CD4-positive, CD25-positive, alpha-beta regulatory T cell (primary cell): ENCODE results near the gene AGAP1. TPM values are rescaled to one million over a fixed set of nuclear protein-coding genes. Genes with fewer than 3 reads are reported as not detected.

Experiments used
- ATAC-seq, 2 donors: fragments of 150-1000 bp; cut with Tn5 transposase; one replicate each; pipeline ENCODE4 v1.10.0; 2021; ENCODE audit warnings: low read depth in 2 of 2, moderate number of reproducible peaks in 2 of 2, moderate library complexity in 1 of 2
- DNase-seq, 3 donors: peaks; one replicate each; pipeline versions ENCODE4 v3.0.0 to v3.0.0-alpha.2; 2012 to 2022; ENCODE audit warnings: mixed read lengths in 1 of 3
- H3K27ac ChIP-seq: one replicate; pipeline ENCODE4 v1.7.0; 2013; ENCODE audit warnings: mild to moderate bottlenecking, low read length; ENCODE audit not compliant: insufficient read depth, poor library complexity, severe bottlenecking
- H3K27me3 ChIP-seq: one replicate; pipeline ENCODE4 v1.7.0; 2013; ENCODE audit warnings: low read length; ENCODE audit not compliant: control insufficient read depth, insufficient read depth
- H3K36me3 ChIP-seq: one replicate; pipeline ENCODE4 v1.7.0; 2013; ENCODE audit warnings: mild to moderate bottlenecking, low read length, moderate library complexity; ENCODE audit not compliant: control insufficient read depth, insufficient read depth
- H3K4me1 ChIP-seq: 2 replicates; pipeline ENCODE4 v1.7.0; 2013; ENCODE audit warnings: mild to moderate bottlenecking, low read length; ENCODE audit not compliant: insufficient read depth, control insufficient read depth, poor library complexity, severe bottlenecking
- H3K4me3 ChIP-seq: one replicate; pipeline ENCODE4 v1.7.0; 2013; ENCODE audit warnings: low read depth, mild to moderate bottlenecking, low read length, moderate library complexity
- H3K9me3 ChIP-seq, 2 experiments: 1 replicate in 1 of 2; 2 replicates in 1 of 2; pipeline ENCODE4 v1.7.0; 2013; ENCODE audit warnings: low read length in 2 of 2, mild to moderate bottlenecking in 1 of 2, moderate library complexity in 1 of 2; ENCODE audit not compliant: control insufficient read depth in 2 of 2
- H3K27ac Mint-ChIP-seq, 3 donors: one replicate each; pipeline ENCODE4 v1.8.0; 2020 to 2022; ENCODE audit warnings: mild to moderate bottlenecking in 3 of 3, mixed read lengths in 3 of 3, moderate library complexity in 2 of 3
- H3K27me3 Mint-ChIP-seq: one replicate; pipeline ENCODE4 v1.8.0; 2022; ENCODE audit warnings: mild to moderate bottlenecking, mixed read lengths
- H3K36me3 Mint-ChIP-seq: one replicate; pipeline ENCODE4 v1.8.0; 2020; ENCODE audit warnings: mixed read lengths
- H3K4me1 Mint-ChIP-seq, 4 donors: one replicate each; pipeline ENCODE4 v1.8.0; 2020 to 2022; ENCODE audit warnings: mixed read lengths in 4 of 4, mild to moderate bottlenecking in 1 of 4
- H3K4me3 Mint-ChIP-seq, 4 donors: one replicate each; pipeline ENCODE4 v1.8.0; 2020 to 2022; ENCODE audit warnings: mild to moderate bottlenecking in 4 of 4, mixed read lengths in 4 of 4, moderate library complexity in 3 of 4
- H3K9me3 Mint-ChIP-seq, 7 donors: one replicate each; pipeline ENCODE4 v1.8.0; 2020 to 2022; ENCODE audit warnings: mixed read lengths in 7 of 7, mild to moderate bottlenecking in 3 of 7, moderate library complexity in 2 of 7
- polyA plus RNA-seq, 4 donors: library from polyadenylated mRNA; unstranded; fragments of 300-500 nt; fragmentation: Illumina TruSeq; gene quantifications; one replicate each; pipeline ENCODE4 v1.2.3, GENCODE V29; 2021
- total RNA-seq: library from RNA; stranded (reverse); gene quantifications from one replicate; pipeline ENCODE4 v1.2.3, GENCODE V29; 2022

AGAP1 gene
- total and polyA plus RNA-seq, 5 donors from 2014 or later = 0.99 TPM; not detected in 4

DNA sequence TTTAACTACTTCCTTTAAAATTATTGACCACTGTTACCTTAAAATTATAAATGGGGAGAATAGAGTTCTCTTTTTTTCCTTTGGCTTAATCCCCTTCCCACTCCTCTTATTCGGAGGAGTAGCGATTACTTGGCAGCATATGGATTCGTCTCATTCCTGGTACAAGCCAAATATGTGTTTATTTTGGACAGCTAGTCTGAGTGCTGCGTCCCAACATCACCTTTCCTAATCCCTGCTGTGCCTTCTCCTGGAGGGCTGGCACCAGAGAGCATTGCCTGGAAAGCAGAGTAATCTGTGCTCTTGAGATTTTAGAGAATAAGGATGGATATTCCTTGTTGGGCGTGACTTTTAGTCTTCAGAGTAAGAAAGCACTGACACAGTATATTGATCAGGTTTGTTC, 185.6 kb downstream of the AGAP1 start:
- ATAC-seq = no peak
- H3K9me3 Mint-ChIP-seq = peaks cover 0 to 1% (median 0%) of the 10 kb centered on the region in 7 donors

DNA sequence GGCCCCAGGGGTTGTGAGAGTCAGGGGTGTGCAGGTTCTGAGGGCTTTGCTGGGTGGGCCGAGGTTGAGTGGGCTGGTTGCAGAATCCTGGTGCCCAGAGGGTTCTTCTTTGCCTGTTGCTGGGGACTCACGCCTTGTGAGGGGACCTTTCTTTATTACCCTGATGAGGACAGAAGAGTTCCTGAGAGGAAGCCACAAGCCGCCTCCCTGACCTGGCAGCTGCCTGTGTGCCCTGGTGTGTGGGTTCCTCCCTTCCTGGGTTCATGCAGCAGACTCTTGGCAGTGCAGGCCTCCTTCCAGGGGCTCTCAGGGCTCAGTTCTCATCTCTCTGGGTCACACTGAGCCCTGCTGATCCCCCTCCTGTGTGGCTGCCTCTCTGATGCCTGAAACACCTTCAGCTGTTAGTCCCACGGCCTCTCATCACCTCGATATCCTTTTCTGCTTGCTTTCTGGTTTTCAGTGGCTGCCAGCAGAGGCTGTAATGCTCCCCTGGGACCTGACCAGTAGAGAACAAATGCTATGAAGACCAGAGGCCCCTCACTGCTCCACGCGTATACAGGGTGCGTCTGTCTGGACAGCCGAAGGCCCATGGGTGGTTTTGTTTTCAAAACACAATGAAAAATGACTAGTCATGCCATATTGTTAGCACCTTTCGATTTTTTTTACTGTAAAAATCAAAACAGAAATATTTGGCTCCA, 191.3 kb downstream of the AGAP1 start:
- no peaks in the 10 kb centered on the region for H3K36me3 ChIP-seq
- peaks cover 5% of the 10 kb centered on the region for H3K27me3 Mint-ChIP-seq
- ATAC-seq = no peak
- no peak overlapping the region for H3K4me3 ChIP-seq
- peaks cover 0 to 3% (median 0%) of the 10 kb centered on the region in 7 donors for H3K9me3 Mint-ChIP-seq
- peak overlapping the region in 1 of 4 donors; percentile 38 for H3K4me3 Mint-ChIP-seq
- H3K27me3 ChIP-seq = no peaks in the 10 kb centered on the region
- no peak overlapping the region for H3K27ac ChIP-seq
- H3K9me3 ChIP-seq = no peaks in the 10 kb centered on the region
- DNase-seq = no peak
- no peak overlapping the region for H3K27ac Mint-ChIP-seq
- no peaks in the 10 kb centered on the region for H3K36me3 Mint-ChIP-seq
- no peaks in the 10 kb centered on the region for H3K4me1 Mint-ChIP-seq
- no peaks in the 10 kb centered on the region for H3K4me1 ChIP-seq

More for the DNA sequence above, 185.6 kb downstream of the AGAP1 start:
- no peaks in the 10 kb centered on the region for H3K4me1 Mint-ChIP-seq
- no peak overlapping the region for H3K27ac Mint-ChIP-seq
- Histone ChIP-seq H3K4me1 (no peaks in the 10 kb centered on the region), H3K9me3 (no peaks in the 10 kb centered on the region), H3K36me3 (no peaks in the 10 kb centered on the region), H3K4me3 (no peak overlapping the region), H3K27ac (no peak overlapping the region), H3K27me3 (no peaks in the 10 kb centered on the region)
- no peaks in the 10 kb centered on the region for H3K36me3 Mint-ChIP-seq
- H3K4me3 Mint-ChIP-seq = no peak overlapping the region
- no peak for DNase-seq
- peaks cover 18% of the 10 kb centered on the region for H3K27me3 Mint-ChIP-seq

- Mint-ChIP-seq H3K27ac (no peak overlapping the region), H3K36me3 (no peaks in the 10 kb centered on the region), H3K4me1 (no peaks in the 10 kb centered on the region), H3K9me3 (peaks cover 0 to 2% (median 0%) of the 10 kb centered on the region in 7 donors), H3K4me3 (no peak overlapping the region), H3K27me3 (peaks cover 5% of the 10 kb centered on the region)
- H3K27ac ChIP-seq = no peak overlapping the region
- ATAC-seq (no peak), DNase-seq (no peak)
- no peaks in the 10 kb centered on the region for H3K27me3 ChIP-seq
- no peaks in the 10 kb centered on the region for H3K9me3 ChIP-seq
- no peaks in the 10 kb centered on the region for H3K36me3 ChIP-seq
- H3K4me1 ChIP-seq = no peaks in the 10 kb centered on the region
- H3K4me3 ChIP-seq = no peak overlapping the region
Measured at GRCh38 chr2:235688511-235689426, 194.9 kb downstream of the AGAP1 start.

DNA sequence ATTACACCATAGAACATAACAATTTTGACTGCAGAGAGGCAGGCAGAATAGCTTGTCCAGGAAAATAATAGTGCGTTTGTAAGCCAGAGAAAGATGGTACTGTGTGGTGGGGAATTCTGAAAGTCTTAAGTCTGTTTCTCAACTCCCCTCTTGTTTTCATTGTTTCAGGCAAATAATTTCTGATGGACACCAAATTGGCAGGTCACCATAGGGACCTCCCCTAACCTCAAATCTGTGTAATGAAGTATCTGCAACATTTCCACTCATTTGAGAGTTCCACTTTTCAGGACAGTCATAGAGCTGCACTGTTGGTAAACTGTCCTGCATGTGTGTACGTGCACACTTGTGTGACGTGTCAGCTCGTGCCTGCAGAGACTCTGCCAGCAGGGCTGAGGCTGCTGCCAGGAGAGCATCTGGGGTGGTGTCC, 195.6 kb downstream of the AGAP1 start:
- H3K27ac Mint-ChIP-seq = no peak overlapping the region
- Histone ChIP-seq H3K4me1 (no peaks in the 10 kb centered on the region), H3K4me3 (no peak overlapping the region), H3K9me3 (no peaks in the 10 kb centered on the region), H3K27ac (no peak overlapping the region), H3K27me3 (no peaks in the 10 kb centered on the region), H3K36me3 (no peaks in the 10 kb centered on the region)
- H3K27me3 Mint-ChIP-seq = peaks cover 5% of the 10 kb centered on the region
- no peaks in the 10 kb centered on the region for H3K4me1 Mint-ChIP-seq
- H3K9me3 Mint-ChIP-seq = peaks cover 0 to 2% (median 0%) of the 10 kb centered on the region in 7 donors
- ATAC-seq = no peak
- no peak overlapping the region for H3K4me3 Mint-ChIP-seq
- no peak for DNase-seq
- H3K36me3 Mint-ChIP-seq = no peaks in the 10 kb centered on the region

DNA sequence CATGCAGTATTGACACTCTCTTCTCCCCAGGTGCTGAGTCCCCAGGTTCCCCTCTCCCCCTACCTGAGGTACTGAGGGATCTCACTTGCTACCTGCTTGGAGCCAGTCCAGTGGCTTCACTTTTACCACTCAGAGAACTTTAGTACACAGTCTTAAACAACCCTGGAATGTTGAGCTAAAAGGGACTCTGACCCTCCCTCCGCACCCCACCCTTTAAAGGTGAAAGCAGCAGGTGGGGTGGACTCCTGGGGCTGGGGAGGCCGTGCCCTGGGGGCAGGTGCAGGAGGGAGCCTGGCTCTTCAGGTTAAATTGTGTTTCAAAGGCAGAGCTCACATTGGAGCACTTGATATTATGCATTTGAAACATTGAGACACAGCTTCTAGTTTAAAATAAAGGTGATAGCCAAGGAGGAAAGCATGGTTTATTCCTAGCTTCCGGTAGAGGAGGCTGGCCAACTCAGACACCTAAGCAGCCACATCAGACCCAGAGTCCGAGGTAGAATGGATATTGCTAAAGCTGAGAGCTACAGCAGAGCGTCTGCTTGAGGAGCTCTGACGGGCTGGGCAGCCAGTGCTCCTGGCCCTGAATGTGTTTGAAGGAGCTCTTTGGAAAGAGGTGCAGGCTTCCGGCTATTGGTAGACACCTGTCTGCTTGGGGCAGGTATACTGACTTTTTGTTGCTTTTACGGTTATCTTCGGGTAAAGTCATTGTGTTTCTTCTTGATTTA, 196.4 kb downstream of the AGAP1 start:
- Histone ChIP-seq H3K9me3 (no peaks in the 10 kb centered on the region), H3K36me3 (no peaks in the 10 kb centered on the region), H3K27ac (no peak overlapping the region), H3K4me3 (no peak overlapping the region), H3K27me3 (no peaks in the 10 kb centered on the region), H3K4me1 (no peaks in the 10 kb centered on the region)
- no peaks in the 10 kb centered on the region for H3K4me1 Mint-ChIP-seq
- DNase-seq (no peak), ATAC-seq (no peak)
- peaks cover 0 to 2% (median 0%) of the 10 kb centered on the region in 7 donors for H3K9me3 Mint-ChIP-seq
- H3K36me3 Mint-ChIP-seq = no peaks in the 10 kb centered on the region
- H3K27me3 Mint-ChIP-seq = peaks cover 5% of the 10 kb centered on the region
- no peak overlapping the region for H3K27ac Mint-ChIP-seq
- H3K4me3 Mint-ChIP-seq = no peak overlapping the region

DNA sequence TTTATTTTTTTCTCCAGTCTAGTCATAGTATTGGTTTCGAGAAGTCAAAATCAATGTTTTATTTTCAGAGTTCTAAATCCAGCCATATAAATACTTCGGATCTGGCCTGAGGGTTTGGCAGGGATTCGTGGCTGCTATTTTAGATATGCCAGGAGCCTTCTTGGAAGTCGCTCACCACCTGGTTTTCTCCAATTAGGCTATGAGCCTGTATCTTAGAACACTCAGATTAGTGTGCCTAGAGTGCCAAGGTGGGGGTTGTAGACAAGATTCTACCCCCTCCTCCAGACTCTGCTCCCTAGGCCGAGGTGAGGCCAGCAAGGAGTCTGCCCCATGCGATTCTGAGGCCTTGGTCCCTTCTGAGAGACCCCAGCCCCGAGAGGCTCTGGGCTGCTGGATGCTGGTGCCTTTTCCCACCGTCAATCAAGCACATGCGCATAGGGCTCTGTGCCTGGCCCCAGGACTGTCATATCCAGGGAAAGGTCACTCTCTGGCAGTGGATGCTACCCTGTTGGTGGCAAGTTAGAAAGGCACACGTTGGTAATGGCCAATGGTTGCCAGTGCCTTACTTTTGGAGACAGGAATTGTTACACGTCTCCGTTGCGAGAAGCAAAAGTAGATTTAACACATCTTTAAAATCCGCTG, 197.1 kb downstream of the AGAP1 start:
- H3K4me1 ChIP-seq = no peaks in the 10 kb centered on the region
- H3K27me3 Mint-ChIP-seq = peaks cover 4% of the 10 kb centered on the region
- H3K27ac Mint-ChIP-seq = no peak overlapping the region
- H3K36me3 ChIP-seq = no peaks in the 10 kb centered on the region
- H3K9me3 ChIP-seq = no peaks in the 10 kb centered on the region
- H3K9me3 Mint-ChIP-seq = peaks cover 0 to 2% (median 0%) of the 10 kb centered on the region in 7 donors
- H3K27ac ChIP-seq = no peak overlapping the region
- no peaks in the 10 kb centered on the region for H3K4me1 Mint-ChIP-seq
- DNase-seq = no peak
- ATAC-seq = no peak
- H3K4me3 ChIP-seq = no peak overlapping the region
- H3K4me3 Mint-ChIP-seq = no peak overlapping the region
- H3K36me3 Mint-ChIP-seq = no peaks in the 10 kb centered on the region
- H3K27me3 ChIP-seq = no peaks in the 10 kb centered on the region

DNA sequence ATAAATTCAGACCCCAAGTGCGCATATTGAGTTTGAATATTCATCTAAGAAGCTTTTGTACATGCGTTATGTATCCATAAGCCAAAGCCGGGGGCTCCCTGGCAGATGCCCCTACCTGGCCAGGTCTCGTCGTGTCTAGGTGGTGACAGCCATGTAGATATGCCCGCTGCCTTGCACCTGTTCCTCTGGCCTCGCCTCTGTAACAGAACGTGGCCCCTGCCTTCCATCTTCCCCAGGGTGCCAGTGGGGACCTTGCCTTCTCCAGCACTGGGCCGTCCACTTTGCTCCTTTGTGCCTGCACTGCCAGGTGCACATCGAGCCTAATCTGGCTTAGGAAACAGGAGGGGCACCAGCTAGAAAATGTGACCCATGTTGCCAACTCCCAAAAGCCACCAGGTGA, 198.2 kb downstream of the AGAP1 start:
- Mint-ChIP-seq H3K4me3 (no peak overlapping the region), H3K4me1 (no peaks in the 10 kb centered on the region), H3K27ac (no peak overlapping the region), H3K9me3 (peaks cover 0 to 2% (median 0%) of the 10 kb centered on the region in 7 donors), H3K27me3 (no peaks in the 10 kb centered on the region), H3K36me3 (no peaks in the 10 kb centered on the region)
- DNase-seq = no peak
- no peaks in the 10 kb centered on the region for H3K36me3 ChIP-seq
- no peaks in the 10 kb centered on the region for H3K4me1 ChIP-seq
- H3K27ac ChIP-seq = no peak overlapping the region
- ATAC-seq = no peak
- H3K27me3 ChIP-seq = no peaks in the 10 kb centered on the region
- no peak overlapping the region for H3K4me3 ChIP-seq
- H3K9me3 ChIP-seq = no peaks in the 10 kb centered on the region
